Stimulated activated CD4-positive, alpha-beta T cell treated with anti-CD3 and anti-CD28 coated beads, Interleukin-12 subunit alpha, Interleukin-12 subunit beta, amount 100 ng/mL, for 4 hours (primary cell): ENCODE results near the gene DIDO1.
A peak's percentile ranks its signal among the peaks of the same experiment; 100 is the strongest.
"Not testable (repeated sequence)": the region's sequence is repeated elsewhere in the genome, so short reads cannot be mapped to it uniquely, and the experiment has no call there.

Experiments
- DNase-seq: peaks from one replicate; pipeline ENCODE4 v3.0.0-alpha.2; 2020

The DIDO1 gene

GRCh38 chr20:62925420-62926228, 681 bp downstream of the DIDO1 start:
- peak; percentile 39 for DNase-seq

GRCh38 chr20:62925076-62925419, 1.3 kb downstream of the DIDO1 start:
- no peak for DNase-seq

- DNase-seq: no peak
Measured at GRCh38 chr20:62924442-62925075, 1.7 kb downstream of the DIDO1 start.

- DNase-seq: no peak
Measured at GRCh38 chr20:62923669-62924441, 2.5 kb downstream of the DIDO1 start.

- DNase-seq: not testable (repeated sequence)
Measured at GRCh38 chr20:62923059-62923668, 3.1 kb downstream of the DIDO1 start.

- peak; percentile 20 for DNase-seq
Measured at GRCh38 chr20:62922451-62922921, 3.8 kb downstream of the DIDO1 start.

GRCh38 chr20:62921119-62921687, 5.1 kb downstream of the DIDO1 start:
- DNase-seq: peak; percentile 45

- no peak for DNase-seq
Measured at GRCh38 chr20:62920039-62920645, 6.2 kb downstream of the DIDO1 start.

GRCh38 chr20:62918831-62919230, 7.5 kb downstream of the DIDO1 start:
- DNase-seq: peak; percentile 16

GRCh38 chr20:62918147-62918546, 8.2 kb downstream of the DIDO1 start:
- no peak for DNase-seq

GRCh38 chr20:62917720-62918119, 8.6 kb downstream of the DIDO1 start:
- DNase-seq: no peak

GRCh38 chr20:62916703-62917476, 9.4 kb downstream of the DIDO1 start:
- DNase-seq: no peak

GRCh38 chr20:62914970-62915457, 11.3 kb downstream of the DIDO1 start:
- DNase-seq: no peak

- DNase-seq: no peak
Measured at GRCh38 chr20:62914436-62914835, 11.9 kb downstream of the DIDO1 start.

- DNase-seq: no peak
Measured at GRCh38 chr20:62913043-62913630, 13.2 kb downstream of the DIDO1 start.

GRCh38 chr20:62911701-62912280, 14.5 kb downstream of the DIDO1 start:
- no peak for DNase-seq

- no peak for DNase-seq
Measured at GRCh38 chr20:62910777-62911497, 15.4 kb downstream of the DIDO1 start.

- no peak for DNase-seq
Measured at GRCh38 chr20:62910217-62910766, 16.0 kb downstream of the DIDO1 start.

GRCh38 chr20:62908971-62909791, 17.1 kb downstream of the DIDO1 start:
- no peak for DNase-seq
